Superior temporal gyrus (tissue), 1 donor: ENCODE data around the gene RTN4R.
"Not testable (repeated sequence)": the region's sequence is repeated elsewhere in the genome, so short reads cannot be mapped to it uniquely, and the experiment has no call there.

Experiments used
- DNase-seq: peaks from one replicate; pipeline ENCODE4 v3.0.0-alpha.2; 2016; ENCODE audit errors: extremely low spot score

RTN4R gene

DNA sequence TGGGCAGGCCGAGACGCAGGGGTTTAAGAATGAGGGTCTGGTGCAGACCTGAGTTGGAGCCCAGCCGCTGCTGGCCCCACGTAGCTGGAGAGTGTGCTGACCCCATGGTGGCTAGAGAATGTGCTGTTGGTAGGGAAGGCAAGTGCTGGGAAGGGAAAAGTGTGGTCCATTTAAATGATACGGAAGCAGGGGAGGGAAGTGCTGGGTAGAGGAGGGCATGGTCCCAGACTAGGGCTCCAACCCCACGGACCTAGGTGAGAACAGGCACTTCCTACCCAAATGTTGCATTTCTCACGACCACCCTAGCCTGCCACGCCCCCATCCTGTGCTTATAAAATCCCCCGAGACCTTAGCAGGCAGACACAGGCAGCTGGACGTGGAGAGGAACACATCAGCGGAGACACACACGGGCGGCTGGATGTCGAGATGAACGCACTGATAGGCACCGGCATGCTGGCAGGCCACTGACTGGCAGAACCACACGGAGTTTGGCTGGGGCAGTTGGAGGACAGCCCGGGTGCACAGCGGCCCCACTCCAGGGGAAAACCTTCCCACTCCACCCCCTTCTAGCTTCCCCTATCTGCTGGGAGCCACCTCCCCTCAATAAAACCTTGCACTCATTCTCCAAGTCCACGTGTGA, 18.8 kb upstream of the RTN4R start:
- DNase-seq: not testable (repeated sequence)

DNA sequence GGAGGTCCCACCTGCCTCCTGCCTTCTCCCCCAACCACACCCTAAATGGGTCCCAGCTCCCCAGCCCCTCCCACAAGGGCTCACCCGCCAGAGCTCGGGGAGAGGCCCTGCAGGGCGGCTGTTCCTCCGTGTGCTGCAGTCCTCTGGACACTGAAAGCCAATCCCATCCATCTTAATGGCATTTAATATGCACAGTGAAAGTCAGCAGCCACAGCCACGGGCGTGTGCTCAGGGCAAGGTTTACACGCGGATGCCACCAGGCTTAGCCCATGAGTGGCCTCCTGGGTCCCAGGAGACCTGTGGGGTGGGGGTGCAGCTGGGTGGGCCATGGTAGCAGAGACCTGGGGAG, 18.2 kb upstream of the RTN4R start:
- not testable (repeated sequence) for DNase-seq

DNA sequence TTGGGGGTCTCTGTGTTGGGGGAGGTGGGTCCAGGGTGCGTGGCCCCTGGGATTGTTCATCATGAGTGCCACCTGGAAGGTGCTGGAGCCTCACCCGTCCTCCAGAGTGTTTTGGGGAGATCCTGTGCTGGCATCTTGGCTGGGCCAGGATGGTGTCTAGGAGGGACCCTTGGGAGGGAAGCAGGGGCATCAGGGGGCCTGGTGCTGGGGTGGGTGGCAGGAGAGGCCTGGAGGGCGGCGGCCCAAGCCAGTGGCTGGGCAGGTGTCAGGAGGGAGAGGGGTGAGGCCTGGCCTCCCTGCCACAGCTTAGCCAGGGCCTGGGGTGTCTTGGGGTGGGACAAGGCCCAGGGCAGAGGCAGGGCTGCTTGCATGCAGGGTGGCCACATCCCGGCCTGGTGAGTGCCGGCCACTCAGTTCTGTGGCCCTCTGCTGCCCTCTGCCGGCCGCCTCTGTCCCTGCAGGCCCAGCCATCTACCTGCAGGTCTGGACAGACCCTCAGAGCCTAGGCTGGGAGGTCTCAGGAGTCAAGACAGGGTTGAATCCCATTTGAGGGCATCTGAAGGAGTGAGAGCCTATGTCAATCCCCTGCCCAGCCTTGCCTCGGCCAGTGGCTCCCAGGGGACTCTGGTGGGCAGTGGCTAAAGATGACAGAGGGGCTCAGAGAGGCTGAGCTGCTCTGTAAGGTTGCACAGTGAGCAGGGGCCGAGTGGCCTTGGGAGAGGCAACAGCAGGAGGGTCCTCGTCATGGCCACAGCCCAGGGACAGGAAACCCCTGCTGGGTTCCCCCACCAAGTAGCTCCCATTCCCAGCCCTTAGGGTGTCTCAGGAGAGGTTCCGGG, 17.6 kb upstream of the RTN4R start:
- peak; percentile 83 for DNase-seq

DNA sequence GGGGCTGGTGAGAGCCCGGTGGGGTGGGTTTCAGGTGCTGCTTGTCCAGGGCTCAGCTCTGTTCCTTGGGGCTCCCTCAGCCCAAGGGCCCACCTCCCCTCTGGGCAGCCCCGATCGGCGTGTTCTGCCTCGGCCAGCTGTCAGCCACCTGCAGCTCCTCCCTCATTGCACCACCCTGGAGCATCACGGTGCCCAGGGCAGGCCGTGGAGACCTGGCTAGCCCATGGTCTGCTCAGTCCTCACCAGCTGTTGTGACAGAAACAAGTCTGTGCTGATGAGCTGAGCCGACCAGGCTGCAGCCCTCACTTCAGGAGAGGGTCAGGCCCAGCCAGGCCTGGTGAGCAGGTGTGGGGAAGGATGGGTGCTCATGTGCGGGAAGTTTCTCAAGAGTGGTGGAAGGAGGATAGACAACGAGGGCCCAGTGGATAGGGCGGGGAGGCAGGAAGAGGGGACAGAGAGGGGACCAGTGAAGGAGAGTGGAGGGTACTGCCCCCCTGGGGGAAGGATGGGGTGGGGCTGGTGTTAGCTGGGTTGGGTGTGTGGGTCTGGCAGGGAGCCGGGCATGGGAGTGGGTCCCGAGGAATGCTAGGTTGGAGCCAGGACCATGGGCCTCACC, 16.5 kb upstream of the RTN4R start:
- no peak for DNase-seq

DNA sequence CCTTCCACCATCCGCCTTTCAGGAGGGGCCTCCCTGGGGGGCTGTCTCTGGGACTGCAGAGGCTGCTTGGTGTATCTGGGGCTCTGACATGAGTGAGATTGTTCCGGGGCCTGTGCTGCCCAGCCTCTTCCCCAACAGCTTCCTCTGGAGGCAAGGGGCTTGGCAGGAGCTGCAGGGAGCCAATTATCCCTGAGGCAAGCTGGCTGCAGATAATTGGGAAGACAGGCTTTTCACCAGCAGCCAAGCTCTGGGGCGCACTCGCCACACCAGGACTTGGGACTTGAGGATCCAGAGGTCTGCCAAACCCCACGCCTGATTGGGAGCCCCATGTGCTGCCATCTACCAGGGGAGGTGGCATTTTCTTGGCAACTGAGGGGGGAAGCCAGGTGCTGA, 15.6 kb upstream of the RTN4R start:
- DNase-seq: no peak

DNA sequence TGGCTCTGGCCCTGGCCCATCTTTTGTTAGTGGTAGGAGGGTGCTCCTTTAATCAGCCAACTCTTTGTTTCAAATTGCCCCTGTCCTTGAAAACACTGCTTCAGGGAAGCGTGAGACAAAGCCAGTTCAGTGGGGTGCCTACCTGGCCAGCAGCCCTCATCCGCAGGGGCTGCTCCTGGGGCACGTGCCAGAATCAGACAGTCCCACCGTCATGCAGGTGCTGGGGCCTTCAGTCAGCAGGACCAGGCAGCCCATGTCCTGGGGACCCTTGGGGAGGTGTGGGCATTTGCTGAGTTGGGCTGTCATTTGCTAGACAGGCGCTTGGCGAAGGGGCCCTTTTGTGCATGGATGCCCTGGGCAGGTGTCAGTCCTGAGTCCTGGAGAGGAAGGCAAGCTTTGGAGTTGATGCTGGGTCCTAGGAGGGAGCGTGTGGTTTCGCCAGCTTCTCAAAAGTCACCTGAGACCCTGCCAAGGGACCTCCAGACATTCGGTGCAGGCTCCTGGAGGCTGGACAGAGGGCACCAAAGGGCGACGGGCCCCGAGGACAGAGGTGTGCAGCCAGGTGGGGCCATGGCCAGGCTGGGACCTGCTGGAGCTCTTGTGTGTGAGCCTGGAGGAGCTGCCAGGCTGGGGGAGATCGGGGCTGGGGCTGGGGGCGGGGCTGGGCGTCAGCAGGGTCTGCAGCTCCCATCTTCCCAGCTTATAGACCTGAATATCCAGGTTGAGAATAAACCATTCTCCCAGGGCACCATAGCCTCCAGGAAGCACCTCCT, 15.0 kb upstream of the RTN4R start:
- DNase-seq: no peak

DNA sequence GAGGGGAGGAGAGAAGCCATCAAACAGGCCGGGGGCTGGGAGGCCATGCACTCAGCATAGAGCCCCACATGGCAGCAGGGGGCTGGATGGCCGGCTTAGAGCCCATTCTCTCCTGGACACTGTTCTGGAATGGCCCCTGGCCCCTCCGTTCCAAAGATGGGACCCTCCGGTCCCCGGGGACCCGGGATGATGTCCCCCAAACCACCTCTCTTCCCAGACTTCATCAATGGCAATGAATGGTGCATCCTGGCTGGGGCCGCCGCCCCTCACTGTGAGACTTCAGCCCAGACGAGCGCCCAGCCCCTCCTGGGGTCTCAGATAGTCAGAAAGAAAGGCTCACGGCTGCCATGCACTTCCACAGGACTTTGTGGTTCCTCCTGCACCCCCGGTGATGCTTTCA, 13.8 kb upstream of the RTN4R start:
- no peak for DNase-seq

- not testable (repeated sequence) for DNase-seq
Measured at GRCh38 chr22:20281473-20281872, 13.4 kb upstream of the RTN4R start.

GRCh38 chr22:20280866-20281265, 12.7 kb upstream of the RTN4R start:
- DNase-seq: no peak

- DNase-seq: not testable (repeated sequence)
Measured at GRCh38 chr22:20280163-20280562, 12.0 kb upstream of the RTN4R start.

DNA sequence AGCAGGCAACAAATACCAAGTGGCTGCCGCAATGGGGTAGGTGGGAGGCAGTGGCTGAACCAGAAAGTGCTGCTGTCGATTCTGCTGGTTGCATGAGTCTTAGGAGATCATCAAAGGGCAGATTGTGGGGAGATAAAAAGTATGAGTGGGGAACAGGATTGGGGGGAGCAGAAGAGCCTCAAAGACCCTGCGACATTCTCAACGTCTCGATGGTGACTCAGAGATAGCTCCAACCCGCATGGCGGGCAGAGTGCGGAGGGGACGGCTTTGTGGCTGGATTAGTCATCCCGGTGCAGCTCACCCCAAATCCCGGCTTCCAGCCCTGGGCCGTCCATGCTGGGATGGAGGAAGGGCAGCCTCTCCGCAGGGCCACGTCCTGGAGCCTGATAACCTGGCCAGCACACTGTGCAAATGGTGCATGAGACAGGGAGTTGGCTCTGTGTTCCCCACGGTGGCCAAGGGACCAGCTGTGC, 11.6 kb upstream of the RTN4R start:
- no peak for DNase-seq

- not testable (repeated sequence) for DNase-seq
Measured at GRCh38 chr22:20278726-20279490, 10.8 kb upstream of the RTN4R start.

DNA sequence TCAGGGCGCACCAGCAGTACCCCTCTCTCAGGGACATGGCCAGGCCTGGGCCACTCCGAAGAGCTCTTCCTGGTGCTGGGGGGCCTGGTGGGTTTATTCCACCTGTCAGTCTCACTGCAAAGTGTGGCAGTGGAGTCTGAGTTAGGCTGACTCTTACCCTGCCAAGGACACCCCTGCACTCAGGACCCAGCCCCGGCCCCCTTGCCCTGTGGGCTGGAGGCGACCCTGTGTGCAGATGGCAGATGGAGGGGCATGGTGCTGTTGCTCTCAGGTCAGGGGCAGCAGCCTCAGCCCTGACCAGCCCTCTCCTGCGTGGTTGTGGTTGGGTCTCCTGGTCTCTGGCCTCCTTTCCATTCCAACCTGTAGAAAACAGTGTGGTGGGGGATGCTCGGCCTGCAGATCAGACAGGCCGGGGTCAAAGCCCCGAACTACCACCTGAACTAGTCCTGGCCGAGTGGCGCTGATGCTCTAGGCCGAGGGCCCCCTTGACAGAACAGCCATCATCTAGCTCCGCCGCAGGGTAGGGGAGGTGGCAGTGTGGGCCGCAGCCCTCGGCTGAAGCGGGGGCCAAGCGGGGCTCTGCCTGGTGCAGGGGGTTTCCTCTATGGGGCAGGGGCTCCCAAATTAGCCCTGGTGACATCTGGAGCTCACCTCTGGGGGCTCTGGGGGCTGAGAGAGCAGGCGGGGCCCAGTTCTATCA, 10.0 kb upstream of the RTN4R start:
- not testable (repeated sequence) for DNase-seq

DNA sequence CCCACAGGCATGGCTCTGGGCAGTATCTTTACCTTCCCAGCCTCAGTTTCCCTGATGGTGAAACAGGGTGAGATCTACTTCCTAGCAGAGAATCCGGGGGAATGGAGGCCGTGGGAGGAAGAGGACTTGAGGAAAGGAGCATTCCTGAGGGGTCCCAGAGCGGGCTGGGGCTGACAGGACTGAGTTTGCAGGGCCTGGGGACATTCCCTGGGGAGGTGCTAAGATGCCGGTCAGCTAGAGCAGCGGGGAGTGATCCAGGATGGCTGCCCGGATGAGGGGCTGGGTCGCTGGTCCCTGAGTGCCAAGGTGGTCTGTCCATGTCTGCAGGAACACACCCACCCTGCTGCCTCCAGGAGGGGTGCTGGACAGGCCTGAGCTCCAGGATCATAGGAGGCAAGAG, 8.3 kb upstream of the RTN4R start:
- no peak for DNase-seq

DNA sequence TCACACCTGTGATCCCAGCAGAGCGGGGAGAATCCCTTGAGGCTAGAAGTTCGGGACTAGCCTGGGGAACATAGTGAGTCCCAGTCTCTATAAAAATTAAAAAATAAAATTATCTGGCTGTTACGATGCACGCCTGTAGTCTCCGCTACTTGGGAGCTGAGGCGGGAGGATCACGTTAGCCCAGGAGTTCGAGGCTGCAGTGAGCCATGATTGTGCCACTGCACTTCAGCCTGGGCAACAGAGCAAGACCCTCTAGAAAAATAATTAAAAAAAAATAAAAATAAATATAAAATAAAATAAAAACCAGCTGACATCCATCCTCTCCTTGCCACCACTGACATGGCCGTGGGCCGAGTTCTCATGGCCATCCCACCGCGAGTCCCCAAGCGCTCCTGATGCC, 7.7 kb upstream of the RTN4R start:
- DNase-seq: no peak

DNA sequence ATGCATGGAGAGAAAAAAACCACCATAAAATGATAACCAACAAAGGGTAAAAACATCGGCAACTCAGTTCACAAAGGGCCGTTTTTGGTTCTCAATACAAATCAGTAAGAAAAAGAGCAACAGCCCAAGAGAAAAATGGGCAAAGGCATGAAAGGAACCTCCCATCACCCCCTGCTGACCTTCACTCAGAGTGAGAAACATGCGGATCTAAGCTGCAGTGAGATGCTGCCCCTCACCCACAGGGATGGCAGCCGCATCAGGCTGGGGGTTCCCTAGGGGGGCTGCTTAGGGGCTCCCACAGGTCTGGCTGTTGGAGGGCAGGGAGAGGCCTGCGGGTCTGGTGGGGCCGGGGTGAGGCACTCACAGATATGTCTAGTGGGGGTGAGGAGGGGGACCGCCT, 7.2 kb upstream of the RTN4R start:
- not testable (repeated sequence) for DNase-seq

DNA sequence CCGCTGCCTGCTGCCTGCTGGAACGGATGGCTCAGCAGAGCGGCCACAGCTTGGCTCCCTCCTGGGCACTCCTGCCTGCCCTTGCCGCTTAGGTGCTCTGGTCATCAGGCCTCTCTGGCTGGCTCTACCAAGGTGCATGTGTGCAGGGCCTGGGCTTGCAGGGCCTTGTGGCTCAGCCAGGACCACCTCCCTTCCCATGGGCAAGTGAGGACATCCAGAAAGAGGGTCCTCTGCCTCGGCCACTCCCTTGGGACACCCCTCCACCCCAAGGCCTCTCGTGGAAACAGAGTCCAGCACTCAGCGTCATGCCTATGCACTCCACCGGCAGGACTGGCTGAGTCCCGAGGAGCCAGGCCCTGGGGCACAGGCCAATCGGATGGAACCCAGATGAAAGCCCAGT, 6.3 kb upstream of the RTN4R start:
- DNase-seq: not testable (repeated sequence)

DNA sequence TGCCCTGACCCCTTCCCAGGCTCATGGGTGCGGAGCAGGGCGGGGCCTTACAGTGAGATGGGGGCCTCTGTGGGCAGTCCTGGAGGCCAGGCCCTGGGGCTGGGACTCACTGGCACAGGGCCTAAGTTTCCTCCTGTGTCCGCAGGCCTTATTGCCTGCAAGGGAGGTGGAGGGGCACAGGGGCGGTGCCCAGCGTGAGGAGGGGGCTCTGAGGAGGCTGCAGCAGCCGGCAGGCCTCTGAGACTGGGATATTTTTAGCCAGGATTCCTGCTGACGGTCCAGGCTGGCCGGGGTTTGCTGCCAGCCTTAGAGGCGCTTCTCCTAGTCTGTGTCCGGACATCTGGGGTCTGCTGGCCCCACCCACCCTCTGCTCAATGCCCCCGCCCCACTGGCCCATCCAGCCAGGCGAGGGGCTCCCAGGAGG, 5.7 kb upstream of the RTN4R start:
- DNase-seq: no peak

DNA sequence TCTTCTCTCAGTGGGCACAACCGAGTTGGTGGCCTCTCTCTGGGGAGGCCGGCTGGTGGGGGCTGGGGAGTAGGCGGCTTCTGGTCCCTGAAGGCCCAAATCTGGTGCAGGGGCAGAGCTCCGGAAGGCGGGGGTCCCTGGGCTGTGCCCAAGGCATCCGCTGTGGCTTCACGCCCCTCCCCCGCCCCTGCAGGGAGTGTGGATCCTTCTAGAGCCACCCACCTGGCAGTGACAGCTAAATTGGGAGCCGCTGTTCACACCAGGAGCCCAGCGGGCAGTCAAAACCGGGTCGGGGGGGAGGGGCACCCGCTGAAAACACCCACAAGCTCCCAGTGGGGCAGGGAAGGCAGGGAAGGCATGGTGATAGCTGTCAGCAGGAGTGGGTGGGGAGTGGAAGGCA, 4.6 kb upstream of the RTN4R start:
- DNase-seq: no peak

DNA sequence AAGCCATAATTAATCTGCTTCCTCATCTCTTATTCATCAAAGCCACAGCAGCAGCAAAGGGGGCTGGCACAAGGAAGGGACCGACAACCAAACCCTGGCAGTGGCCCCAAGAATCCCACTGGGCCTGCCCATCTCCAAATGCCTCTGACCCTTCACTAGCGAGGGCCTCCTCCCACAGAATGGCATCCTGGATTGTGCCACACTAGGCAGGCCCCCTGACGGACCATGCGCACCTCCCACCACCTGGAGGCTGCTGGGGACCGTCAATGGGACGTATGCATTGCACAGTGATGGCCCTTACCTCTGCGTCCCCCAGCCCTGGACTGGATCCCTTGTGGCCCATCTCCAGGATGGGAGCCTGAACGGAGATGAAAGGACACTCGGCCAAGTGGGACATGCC, 4.1 kb upstream of the RTN4R start:
- no peak for DNase-seq
